ENCODE measurements around the gene SLC9A9.

The SLC9A9 gene

DNA sequence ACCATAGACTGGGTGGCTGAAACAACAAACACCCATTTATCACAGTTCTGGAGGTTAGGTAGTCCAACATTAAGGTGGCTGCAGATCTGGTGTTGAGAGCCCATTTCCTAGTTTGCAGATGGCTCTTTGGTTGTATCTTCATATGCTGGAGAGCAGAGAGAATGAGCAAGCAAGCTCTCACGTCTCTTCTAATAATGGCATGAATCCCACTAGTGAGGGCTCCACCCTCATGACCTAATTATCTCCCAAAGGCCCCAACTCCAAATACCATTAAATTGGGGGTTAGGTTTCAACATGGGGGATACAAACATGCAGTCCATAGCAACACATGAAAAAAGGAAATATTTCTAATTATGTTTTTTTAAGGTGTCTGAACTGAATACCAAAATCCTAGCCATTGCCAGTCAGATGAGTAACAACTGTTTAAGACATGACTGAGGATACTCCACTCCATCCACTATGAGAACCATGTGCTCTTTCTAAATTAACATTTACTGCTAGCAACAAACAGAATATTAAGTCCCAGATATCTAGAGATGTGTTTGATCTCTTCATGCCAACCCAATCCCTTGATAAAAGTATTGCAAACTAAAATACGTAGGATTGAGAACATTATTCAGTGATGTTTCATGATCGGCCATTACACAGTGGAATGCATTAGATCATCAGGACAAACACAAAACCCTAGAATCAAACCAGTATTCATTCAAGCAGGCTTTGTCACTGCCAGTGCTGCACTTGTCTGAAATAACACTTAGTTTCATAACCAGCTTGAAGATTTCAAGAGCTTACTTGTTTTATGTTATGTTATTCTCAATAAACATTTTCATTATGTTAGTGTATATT lies 340.3 kb downstream of the SLC9A9 start:
- no peak overlapping the region for H3K27ac ChIP-seq (ENCODE audit: low read depth, low read length)

DNA sequence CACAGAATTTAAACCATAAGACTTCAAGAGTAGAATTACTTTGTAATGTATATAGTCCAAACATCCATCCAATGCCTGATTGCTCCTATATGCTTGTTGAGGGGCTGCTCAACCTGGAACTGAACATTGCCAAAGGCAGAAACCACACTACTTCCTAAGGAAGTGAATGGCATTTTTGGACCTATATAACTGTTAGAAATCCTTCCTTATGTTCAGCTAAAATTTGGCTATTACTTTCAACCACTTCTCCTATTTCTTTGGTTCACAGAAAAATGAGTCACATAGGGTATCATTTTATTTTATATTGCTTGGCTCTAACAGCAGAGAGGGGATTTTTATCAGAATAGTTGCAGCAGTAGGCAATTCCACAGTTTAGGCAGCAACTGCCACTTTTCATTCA lies 342.1 kb downstream of the SLC9A9 start:
- H3K4me1 ChIP-seq (ENCODE audit: insufficient read depth, low read length) = peaks cover 10% of the 10 kb centered on the region
- no peaks in the 10 kb centered on the region for H3K27me3 ChIP-seq (ENCODE audit: control insufficient read depth in 1 of 2, insufficient read depth in 2 of 2, low read length in 2 of 2)
- no peak overlapping the region for H3K9ac ChIP-seq (ENCODE audit: low read length)
- H3K9me3 ChIP-seq (ENCODE audit: low read length) = no peaks in the 10 kb centered on the region
- no peak overlapping the region for H3K4me3 ChIP-seq (ENCODE audit: low read depth in 1 of 2, low read length in 2 of 2)
- no peaks in the 10 kb centered on the region for H3K36me3 ChIP-seq (ENCODE audit: insufficient read depth, low read length)
- no peak overlapping the region for H3K27ac ChIP-seq (ENCODE audit: low read depth, low read length)

More for the DNA sequence above, 340.3 kb downstream of the SLC9A9 start:
- Histone ChIP-seq H3K4me1 (ENCODE audit: insufficient read depth, low read length) (peaks cover 10% of the 10 kb centered on the region), H3K4me3 (ENCODE audit: low read depth in 1 of 2, low read length in 2 of 2) (no peak overlapping the region), H3K27me3 (ENCODE audit: control insufficient read depth in 1 of 2, insufficient read depth in 2 of 2, low read length in 2 of 2) (no peaks in the 10 kb centered on the region), H3K9ac (ENCODE audit: low read length) (no peak overlapping the region), H3K36me3 (ENCODE audit: insufficient read depth, low read length) (no peaks in the 10 kb centered on the region), H3K9me3 (ENCODE audit: low read length) (no peaks in the 10 kb centered on the region)

DNA sequence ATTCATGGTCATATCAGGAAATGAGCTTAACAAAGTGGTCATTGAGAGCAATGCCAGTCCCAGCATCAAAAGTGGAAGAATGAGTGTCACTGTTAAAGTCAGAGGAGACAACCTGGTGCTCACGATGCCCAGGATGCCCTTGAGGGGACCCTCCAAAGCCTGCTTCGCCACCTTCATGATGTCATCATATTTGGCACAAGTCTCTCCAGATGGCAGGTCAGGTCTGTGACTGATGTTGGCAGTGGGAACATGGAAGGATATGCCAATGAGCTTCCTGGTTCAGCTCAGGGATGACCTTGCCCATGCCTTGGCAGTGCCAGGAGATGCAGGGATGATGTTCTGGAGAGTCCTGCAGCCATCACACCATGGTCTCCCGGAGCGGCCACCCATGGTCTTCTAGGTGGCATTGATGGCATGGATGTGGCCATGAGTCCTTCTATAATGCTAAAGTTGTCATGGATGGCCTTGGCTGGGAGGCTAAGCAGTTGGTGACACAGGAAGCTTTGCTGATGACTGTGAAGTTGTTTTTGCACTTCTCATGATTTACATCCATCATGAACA lies 344.9 kb downstream of the SLC9A9 start:
- Histone ChIP-seq H3K4me1 (ENCODE audit: insufficient read depth, low read length) (peaks cover 9% of the 10 kb centered on the region), H3K36me3 (ENCODE audit: insufficient read depth, low read length) (no peaks in the 10 kb centered on the region), H3K4me3 (ENCODE audit: low read depth in 1 of 2, low read length in 2 of 2) (no peak overlapping the region), H3K27me3 (ENCODE audit: control insufficient read depth in 1 of 2, insufficient read depth in 2 of 2, low read length in 2 of 2) (no peaks in the 10 kb centered on the region), H3K9me3 (ENCODE audit: low read length) (no peaks in the 10 kb centered on the region), H3K27ac (ENCODE audit: low read depth, low read length) (no peak overlapping the region), H3K9ac (ENCODE audit: low read length) (no peak overlapping the region)

DNA sequence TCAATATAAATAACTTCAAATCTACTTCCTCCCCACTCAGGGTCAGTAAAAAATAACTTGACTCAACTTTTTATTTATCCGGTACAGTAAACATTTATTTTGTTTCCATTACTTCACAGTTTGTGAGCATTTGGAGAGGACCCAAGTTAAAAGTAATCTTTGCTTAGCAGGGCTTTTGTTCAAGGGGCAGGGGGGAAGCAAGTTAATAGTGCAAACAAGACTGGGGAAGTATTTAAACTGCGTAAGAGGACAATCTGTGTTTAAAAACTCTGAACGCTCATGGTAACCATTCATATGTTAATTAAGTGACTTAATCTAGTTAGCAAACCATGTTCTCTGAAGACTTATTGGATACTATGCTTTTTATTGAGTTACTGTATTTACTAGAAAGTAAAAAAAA lies 346.2 kb downstream of the SLC9A9 start:
- Histone ChIP-seq H3K9ac (ENCODE audit: low read length) (no peak overlapping the region), H3K36me3 (ENCODE audit: insufficient read depth, low read length) (no peaks in the 10 kb centered on the region), H3K4me1 (ENCODE audit: insufficient read depth, low read length) (no peaks in the 10 kb centered on the region), H3K9me3 (ENCODE audit: low read length) (no peaks in the 10 kb centered on the region), H3K27ac (ENCODE audit: low read depth, low read length) (no peak overlapping the region), H3K4me3 (ENCODE audit: low read depth in 1 of 2, low read length in 2 of 2) (no peak overlapping the region), H3K27me3 (ENCODE audit: control insufficient read depth in 1 of 2, insufficient read depth in 2 of 2, low read length in 2 of 2) (no peaks in the 10 kb centered on the region)

DNA sequence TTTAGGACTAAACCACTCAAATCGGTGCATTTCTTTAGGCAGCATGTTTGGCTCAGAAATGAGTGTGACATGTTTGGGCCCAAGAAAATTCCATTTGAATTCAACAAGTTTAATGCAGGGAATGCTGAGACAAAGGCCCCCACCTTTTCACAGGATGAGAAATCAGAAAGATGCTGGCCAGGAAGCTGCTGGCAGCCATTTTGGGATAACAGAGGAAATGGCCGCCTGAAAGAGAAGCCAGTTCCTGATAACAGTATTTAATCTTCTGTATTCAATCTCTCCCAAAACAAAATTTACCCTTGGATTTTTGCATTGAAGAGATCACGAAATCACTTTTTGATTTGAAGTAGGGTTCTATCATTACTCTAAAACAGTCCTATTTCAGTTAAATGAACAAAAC lies 350.9 kb downstream of the SLC9A9 start:
- Histone ChIP-seq H3K36me3 (ENCODE audit: insufficient read depth, low read length) (no peaks in the 10 kb centered on the region), H3K4me3 (ENCODE audit: low read depth in 1 of 2, low read length in 2 of 2) (no peak overlapping the region), H3K9me3 (ENCODE audit: low read length) (no peaks in the 10 kb centered on the region), H3K27ac (ENCODE audit: low read depth, low read length) (no peak overlapping the region), H3K9ac (ENCODE audit: low read length) (no peak overlapping the region), H3K27me3 (ENCODE audit: control insufficient read depth in 1 of 2, insufficient read depth in 2 of 2, low read length in 2 of 2) (no peaks in the 10 kb centered on the region), H3K4me1 (ENCODE audit: insufficient read depth, low read length) (peaks cover 7% of the 10 kb centered on the region)

DNA sequence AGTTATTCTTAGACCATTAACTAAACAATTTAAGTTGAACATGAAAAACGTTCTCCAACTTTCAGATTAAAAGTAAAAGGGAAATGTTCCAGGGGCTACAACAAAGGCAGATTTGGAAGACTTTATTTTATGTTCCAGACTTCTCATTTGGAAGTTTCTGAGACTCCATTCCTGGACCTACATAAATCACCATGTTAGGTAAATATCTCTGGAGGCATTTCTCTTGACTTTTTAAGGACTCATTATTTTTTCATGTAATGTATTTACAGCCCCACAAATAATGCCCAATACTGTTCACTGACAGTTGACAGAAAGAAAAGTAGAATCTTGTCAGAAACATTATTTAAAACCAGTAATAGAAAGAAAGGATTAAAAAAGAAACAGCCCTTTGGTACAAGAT lies 352.1 kb downstream of the SLC9A9 start:
- Histone ChIP-seq H3K4me3 (ENCODE audit: low read depth in 1 of 2, low read length in 2 of 2) (no peak overlapping the region), H3K4me1 (ENCODE audit: insufficient read depth, low read length) (peaks cover 7% of the 10 kb centered on the region), H3K9ac (ENCODE audit: low read length) (no peak overlapping the region), H3K27ac (ENCODE audit: low read depth, low read length) (no peak overlapping the region), H3K9me3 (ENCODE audit: low read length) (no peaks in the 10 kb centered on the region), H3K36me3 (ENCODE audit: insufficient read depth, low read length) (no peaks in the 10 kb centered on the region), H3K27me3 (ENCODE audit: control insufficient read depth in 1 of 2, insufficient read depth in 2 of 2, low read length in 2 of 2) (no peaks in the 10 kb centered on the region)

DNA sequence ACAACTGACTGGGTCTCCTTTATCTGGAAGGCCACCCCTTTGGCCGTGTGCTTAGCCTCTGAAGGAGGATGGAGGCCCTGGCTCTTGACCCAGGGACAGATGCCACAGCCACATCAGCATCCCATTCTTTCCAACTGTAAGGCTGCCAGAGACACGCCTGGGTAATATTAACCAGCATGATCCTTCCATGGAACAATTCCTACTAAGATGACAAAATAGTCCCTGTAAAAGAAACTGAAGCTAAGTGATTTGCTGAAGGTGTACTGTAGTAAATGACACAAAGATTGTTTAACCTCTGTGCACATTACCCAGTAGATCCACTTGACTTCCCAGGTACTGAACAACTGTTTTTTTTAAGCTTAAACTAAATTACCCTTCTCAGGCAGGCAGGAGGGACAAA lies 352.7 kb downstream of the SLC9A9 start:
- peaks cover 7% of the 10 kb centered on the region for H3K4me1 ChIP-seq (ENCODE audit: insufficient read depth, low read length)
- no peaks in the 10 kb centered on the region for H3K36me3 ChIP-seq (ENCODE audit: insufficient read depth, low read length)
- H3K4me3 ChIP-seq (ENCODE audit: low read depth in 1 of 2, low read length in 2 of 2) = no peak overlapping the region
- H3K27ac ChIP-seq (ENCODE audit: low read depth, low read length) = no peak overlapping the region
- no peaks in the 10 kb centered on the region for H3K27me3 ChIP-seq (ENCODE audit: control insufficient read depth in 1 of 2, insufficient read depth in 2 of 2, low read length in 2 of 2)
- no peaks in the 10 kb centered on the region for H3K9me3 ChIP-seq (ENCODE audit: low read length)
- H3K9ac ChIP-seq (ENCODE audit: low read length) = no peak overlapping the region

DNA sequence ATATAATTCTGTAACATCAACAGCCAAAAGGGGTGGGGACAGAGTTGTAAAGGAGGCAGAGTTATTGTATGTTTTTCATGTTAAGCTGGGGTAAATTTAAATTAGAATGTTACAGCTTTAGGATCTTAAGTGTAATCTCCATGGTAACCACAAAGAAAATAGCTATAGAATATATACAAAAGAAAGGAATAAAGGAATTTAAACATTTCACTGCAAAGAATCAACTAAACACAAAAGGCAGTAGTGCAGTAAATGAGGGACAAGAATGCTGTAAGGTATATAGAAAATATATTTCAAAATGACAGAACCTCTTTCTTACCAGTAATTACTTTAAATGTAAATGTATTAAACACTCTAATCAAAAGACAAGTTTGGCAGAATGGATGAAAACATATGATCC lies 361.7 kb downstream of the SLC9A9 start:
- no peaks in the 10 kb centered on the region for H3K36me3 ChIP-seq (ENCODE audit: insufficient read depth, low read length)
- H3K4me1 ChIP-seq (ENCODE audit: insufficient read depth, low read length) = no peaks in the 10 kb centered on the region
- no peak overlapping the region for H3K9ac ChIP-seq (ENCODE audit: low read length)
- H3K9me3 ChIP-seq (ENCODE audit: low read length) = no peaks in the 10 kb centered on the region
- H3K4me3 ChIP-seq (ENCODE audit: low read depth in 1 of 2, low read length in 2 of 2) = no peak overlapping the region
- no peak overlapping the region for H3K27ac ChIP-seq (ENCODE audit: low read depth, low read length)
- no peaks in the 10 kb centered on the region for H3K27me3 ChIP-seq (ENCODE audit: control insufficient read depth in 1 of 2, insufficient read depth in 2 of 2, low read length in 2 of 2)

DNA sequence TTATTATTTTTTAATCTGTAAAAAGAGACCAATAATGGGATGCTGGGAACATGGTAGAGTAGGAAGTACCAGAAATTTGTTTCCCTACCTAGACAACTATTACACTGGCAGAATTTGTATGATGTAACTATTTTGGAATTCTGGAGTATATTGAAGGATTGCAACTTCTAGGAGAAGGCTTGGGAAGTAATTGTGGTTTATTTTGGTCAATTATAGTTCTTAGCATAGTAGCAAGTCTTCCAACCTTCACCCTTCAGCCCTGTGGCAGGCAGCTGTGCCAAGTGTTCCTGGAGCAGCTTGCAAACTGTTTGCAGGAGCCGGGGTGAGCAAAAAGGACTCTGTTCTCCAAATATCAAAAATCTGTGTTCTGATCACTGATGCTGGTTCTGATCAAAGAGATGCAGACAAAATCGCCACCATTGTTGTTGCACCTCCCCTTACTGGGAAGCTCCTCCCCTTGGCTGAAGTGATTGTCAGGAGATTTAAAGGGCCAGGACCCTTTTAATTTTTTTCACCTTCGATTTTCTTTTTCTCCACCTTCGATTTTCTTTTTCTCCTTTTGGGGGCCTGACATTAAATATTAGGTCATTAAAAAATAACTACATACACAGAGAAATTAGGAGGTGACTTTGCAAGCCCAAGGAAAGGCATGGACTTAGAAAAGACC lies 363.3 kb downstream of the SLC9A9 start:
- no peak overlapping the region for H3K9ac ChIP-seq (ENCODE audit: low read length)
- H3K36me3 ChIP-seq (ENCODE audit: insufficient read depth, low read length) = no peaks in the 10 kb centered on the region
- H3K9me3 ChIP-seq (ENCODE audit: low read length) = no peaks in the 10 kb centered on the region
- H3K4me3 ChIP-seq (ENCODE audit: low read depth in 1 of 2, low read length in 2 of 2) = no peak overlapping the region
- no peak overlapping the region for H3K27ac ChIP-seq (ENCODE audit: low read depth, low read length)
- H3K27me3 ChIP-seq (ENCODE audit: control insufficient read depth in 1 of 2, insufficient read depth in 2 of 2, low read length in 2 of 2) = no peaks in the 10 kb centered on the region
- no peaks in the 10 kb centered on the region for H3K4me1 ChIP-seq (ENCODE audit: insufficient read depth, low read length)

DNA sequence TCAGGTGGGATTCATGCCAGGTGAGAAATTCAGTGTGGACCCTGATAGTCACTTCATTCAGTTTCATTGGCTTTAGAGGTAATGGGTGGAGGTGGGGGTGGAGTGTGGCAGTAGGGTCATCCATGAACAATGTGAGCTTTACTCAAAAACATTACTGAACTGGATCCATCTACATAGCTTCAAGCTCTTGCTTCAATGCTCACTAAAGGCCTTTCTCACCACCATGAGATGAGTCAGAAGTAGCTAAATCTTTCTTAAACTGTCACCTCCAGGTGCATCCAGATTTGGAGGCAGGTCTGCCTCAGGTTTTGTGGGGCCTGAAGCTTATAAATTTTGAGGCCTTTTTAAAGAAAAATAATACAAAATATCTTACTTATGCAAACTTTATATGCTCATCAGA lies 365.1 kb downstream of the SLC9A9 start:
- Histone ChIP-seq H3K4me3 (ENCODE audit: low read depth in 1 of 2, low read length in 2 of 2) (no peak overlapping the region), H3K9me3 (ENCODE audit: low read length) (no peaks in the 10 kb centered on the region), H3K4me1 (ENCODE audit: insufficient read depth, low read length) (no peaks in the 10 kb centered on the region), H3K9ac (ENCODE audit: low read length) (no peak overlapping the region), H3K27ac (ENCODE audit: low read depth, low read length) (no peak overlapping the region), H3K36me3 (ENCODE audit: insufficient read depth, low read length) (no peaks in the 10 kb centered on the region), H3K27me3 (ENCODE audit: control insufficient read depth in 1 of 2, insufficient read depth in 2 of 2, low read length in 2 of 2) (no peaks in the 10 kb centered on the region)

DNA sequence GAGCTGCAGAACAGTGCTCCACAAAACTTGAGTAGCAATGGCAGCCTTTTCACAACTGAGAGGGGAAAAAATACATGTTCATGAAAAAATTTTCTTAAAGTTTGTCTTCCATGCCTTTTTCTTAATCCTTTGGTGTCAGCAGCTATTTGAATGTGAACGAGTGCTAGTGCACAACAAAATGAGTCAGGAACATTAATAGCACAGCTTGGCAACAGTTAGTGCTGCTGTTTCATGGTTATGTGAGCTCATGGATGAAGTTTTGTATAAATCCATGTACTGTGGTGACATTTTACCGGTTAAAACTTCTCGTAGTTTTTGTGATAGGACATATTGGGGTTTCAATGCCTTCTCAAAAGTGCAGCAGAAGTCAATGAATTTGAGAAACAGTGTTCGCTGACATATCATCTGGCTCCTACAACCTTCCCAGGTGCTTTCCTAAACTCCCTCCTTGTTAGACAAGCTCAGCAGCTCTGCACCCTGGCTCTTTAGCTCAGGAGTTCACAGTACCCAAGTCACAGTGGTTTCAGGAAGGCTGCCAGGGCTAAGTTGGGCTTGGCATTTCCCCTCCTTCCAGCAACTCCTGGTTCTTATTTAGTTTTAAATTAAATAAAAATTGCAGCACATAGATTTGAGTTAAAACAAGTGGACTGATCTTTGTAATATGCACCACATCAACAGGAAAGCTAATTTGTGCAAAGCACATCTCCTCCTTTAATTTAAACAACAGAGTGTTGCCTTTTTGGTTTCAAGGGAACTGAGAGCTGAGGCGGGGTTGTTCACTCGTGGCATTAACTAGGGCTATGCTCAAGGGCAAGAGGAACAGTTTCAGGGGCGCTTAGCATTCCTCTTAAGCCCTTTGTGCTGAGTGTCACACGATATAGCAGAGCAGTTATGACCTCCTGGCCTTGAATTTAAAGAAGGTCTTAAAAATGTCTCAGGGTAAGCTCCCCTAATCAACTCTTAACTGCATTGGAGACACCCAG lies 365.9 kb downstream of the SLC9A9 start:
- no peak overlapping the region for H3K27ac ChIP-seq (ENCODE audit: low read depth, low read length)
- no peak overlapping the region for H3K4me3 ChIP-seq (ENCODE audit: low read depth in 1 of 2, low read length in 2 of 2)
- H3K36me3 ChIP-seq (ENCODE audit: insufficient read depth, low read length) = no peaks in the 10 kb centered on the region
- no peaks in the 10 kb centered on the region for H3K27me3 ChIP-seq (ENCODE audit: control insufficient read depth in 1 of 2, insufficient read depth in 2 of 2, low read length in 2 of 2)
- H3K9ac ChIP-seq (ENCODE audit: low read length) = no peak overlapping the region
- H3K4me1 ChIP-seq (ENCODE audit: insufficient read depth, low read length) = no peaks in the 10 kb centered on the region
- H3K9me3 ChIP-seq (ENCODE audit: low read length) = no peaks in the 10 kb centered on the region
